AG08396 (cell line): ENCODE results near the gene RASL11B.

Experiments
- DNase-seq: peaks from one replicate; pipeline ENCODE4 v3.0.0; 2012; ENCODE audit warnings: low spot score, mixed read lengths

RASL11B gene

GRCh38 chr4:52843351-52843750 is 18.8 kb upstream of the RASL11B start:
- no peak for DNase-seq

- DNase-seq, result no peak
These were observed 18.2 kb upstream of the RASL11B start for GRCh38 chr4:52843958-52844357.

GRCh38 chr4:52844596-52844995 is 17.5 kb upstream of the RASL11B start:
- DNase-seq, result no peak

DNA sequence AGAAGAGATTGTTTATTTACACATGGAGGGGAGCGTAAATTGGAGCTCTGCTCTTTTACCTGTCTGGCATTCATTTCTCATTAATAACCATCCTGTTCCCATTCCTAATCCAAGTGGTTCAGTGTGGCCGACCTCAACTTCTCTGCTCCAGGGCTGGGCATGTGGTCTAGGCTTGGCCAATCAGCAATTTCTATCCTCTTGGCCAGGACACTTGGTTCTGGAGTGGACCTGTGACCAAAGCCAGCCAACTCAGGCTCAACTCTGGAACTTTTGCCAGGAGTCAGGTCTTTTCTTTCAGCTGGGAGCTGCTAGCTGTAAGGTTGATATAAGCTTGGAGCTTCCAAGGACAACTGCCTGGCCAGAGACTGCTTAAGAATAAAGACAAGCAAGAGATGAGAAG is 15.6 kb upstream of the RASL11B start:
- no peak for DNase-seq

GRCh38 chr4:52848254-52848653 is 13.9 kb upstream of the RASL11B start:
- DNase-seq, result no peak

DNA sequence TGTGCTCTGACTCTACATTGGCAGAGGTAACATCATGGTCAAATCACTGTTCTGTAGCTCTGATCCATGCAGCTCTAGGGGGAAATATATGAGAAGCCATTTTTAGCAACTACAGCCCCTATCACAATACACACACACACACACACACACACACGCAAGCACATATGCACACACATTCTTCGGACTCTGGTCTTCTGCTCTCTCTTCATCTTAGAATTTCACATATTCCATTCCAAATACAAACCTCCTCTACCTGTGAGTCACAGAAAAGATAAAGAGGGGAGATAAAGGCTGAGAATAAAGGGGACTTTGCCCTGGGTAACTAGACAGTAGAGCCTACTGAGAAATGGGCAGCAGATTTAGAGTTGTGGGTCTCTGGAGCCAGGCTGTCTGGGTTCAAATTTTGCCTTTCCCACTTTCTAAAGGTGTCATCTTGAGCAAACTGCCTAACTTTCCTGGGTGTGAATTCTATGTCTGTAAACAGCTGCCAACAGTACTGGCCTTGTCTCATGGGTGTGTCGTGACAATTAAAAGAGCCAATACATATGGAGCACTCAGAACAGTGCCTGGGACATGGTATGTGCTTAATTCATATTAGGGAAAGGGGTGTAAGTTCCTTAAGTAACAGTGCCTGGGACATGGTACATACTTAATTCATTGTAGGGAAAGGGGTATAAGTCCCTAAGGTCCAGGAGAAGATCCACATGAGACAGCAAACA is 11.6 kb upstream of the RASL11B start:
- no peak for DNase-seq

DNA sequence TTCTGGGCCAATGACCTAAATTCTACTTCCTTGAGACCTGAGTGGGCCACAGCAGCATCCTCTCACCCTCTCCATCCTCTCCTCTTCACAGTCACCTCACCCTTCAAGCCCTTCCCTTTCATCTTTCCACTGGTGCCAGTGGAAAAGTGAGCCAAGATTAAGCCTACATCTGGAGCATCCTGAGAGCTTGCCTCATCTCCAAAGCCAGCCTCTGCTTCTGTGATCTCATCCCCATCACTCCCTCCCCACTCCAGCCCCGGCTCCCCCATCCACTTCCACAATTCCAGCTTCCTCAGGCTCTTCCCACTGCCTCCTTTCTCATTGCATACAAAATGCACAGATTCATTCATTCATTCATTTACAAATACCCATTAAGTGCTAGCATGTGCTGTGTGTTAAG is 10.1 kb upstream of the RASL11B start:
- no peak for DNase-seq

GRCh38 chr4:52852711-52853110 is 9.4 kb upstream of the RASL11B start:
- DNase-seq, result no peak

GRCh38 chr4:52853351-52853750 is 8.8 kb upstream of the RASL11B start:
- DNase-seq, result peak; percentile 70

DNA sequence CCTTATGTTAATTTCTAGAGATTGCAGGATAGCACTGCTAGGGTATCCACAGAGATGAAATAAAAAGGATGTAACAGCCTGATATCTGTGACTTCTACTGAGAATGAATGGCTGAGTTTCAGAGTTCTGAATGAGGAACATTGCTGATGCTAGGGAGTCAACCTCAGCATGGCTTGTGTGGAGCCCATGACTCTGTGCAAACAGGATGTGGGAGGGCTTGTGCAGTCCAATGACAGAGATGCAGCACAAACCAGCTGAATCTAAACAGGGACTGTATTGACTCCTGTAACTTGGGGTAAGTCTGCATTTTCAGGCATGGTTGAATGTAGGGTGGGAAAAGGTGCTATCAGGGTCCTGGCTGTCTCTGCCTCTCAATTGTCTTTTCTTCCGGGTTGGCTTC is 5.3 kb upstream of the RASL11B start:
- DNase-seq, result no peak

GRCh38 chr4:52860361-52860760 is 1.8 kb upstream of the RASL11B start:
- DNase-seq, result no peak

DNA sequence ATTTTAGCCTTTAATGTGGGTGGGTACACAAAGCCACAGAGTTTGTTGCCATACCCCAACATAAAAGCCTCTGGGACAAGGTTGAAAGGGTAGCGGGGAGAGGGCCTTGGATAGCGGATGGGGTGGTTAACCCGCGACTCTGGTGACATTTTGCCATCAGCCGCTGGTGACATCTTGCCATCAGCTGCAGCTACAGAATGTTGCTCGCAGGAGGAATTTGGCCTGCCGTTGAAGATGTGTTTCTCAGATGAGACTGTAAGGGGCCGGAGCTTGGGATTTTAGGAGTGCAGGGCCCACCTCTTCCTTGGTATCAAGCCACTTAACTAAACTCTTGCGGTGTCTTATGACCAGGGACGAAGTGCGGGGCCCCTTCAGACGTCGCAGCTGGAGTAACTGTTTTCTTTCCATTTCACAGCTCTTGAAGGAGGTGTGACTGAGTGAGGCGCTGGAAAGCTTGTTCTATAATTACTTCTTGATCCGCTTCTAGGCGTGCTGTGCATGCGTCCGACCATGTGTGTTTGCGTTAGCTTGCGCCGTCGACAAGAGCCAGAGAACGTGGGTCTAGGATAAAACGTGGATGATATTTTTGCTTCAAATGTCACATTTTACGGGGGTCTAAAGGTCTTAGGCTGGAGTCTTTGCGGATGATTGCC is 820 bp upstream of the RASL11B start:
- DNase-seq, result no peak

- DNase-seq, result no peak
These were observed 583 bp downstream of the RASL11B start for GRCh38 chr4:52862639-52863161.

- DNase-seq, result no peak
These were observed 1.2 kb downstream of the RASL11B start for GRCh38 chr4:52863324-52863723.

DNA sequence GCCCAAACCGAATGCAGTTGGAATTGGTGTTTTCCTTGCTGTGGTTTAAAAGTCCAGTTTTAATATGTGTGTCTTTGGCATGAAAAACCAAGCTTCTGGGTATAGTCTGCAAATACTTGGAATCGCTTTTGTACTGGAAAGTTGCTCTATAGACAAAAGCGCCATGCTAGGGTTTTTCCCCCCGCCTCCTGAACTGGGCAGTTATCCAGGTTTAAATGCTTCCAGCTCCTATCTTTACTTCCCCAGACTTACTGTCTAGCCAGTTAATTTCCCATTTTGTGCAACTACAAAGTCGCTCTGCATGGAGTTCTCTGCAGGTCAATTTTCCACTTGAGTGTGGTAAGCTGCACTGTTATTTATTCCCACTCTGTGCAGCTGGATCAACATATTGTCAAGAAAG is 2.7 kb downstream of the RASL11B start:
- DNase-seq, result no peak

DNA sequence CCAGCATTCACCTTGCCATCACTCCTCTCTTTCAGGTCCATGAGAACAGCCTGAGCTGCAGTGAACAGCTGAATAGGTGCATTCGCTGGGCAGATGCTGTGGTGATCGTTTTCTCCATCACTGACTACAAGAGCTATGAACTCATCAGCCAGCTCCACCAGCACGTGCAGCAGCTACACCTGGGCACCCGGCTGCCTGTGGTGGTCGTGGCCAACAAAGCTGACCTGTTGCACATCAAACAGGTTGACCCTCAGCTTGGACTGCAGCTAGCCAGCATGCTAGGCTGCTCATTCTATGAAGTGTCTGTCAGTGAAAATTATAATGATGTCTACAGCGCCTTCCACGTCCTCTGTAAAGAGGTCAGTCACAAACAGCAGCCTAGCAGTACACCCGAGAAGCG is 3.2 kb downstream of the RASL11B start:
- no peak for DNase-seq

DNA sequence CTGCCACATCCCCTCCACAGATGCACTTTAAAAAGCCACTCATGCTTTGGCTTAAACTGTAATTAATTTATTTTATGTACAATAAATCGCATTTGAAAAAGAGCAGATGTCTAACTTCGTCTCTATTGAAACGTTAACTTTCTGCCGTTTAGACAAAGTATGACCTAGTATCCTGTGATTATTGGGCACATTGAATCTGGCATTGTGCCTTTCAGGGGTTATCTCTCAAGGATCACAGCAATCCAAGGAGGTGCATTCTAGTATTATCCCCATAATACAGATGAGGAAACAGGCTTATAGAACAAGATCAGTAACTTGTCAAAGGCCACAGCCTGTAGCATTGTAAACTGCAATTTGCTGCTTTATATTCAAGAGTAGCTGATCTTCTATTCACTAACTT is 4.6 kb downstream of the RASL11B start:
- DNase-seq, result no peak

DNA sequence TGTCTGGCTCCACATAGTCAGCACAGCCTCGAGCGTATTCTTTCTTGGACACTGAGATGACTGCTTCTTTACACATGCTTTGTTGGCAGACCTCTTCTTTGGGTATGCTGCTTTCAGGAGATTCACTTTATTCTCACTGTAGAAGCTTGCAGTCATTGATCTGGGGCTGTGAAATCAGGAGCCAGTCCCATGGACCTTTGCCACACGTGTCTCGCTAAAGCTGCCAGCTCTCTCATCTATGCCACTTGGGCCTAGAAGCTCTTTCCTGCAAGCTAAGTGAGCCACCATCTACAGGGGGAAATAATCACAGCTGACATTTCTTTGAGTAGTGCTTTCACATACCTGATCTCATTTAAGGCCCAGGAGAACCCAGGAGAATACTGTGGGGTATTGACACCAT is 5.0 kb downstream of the RASL11B start:
- DNase-seq, result no peak

DNA sequence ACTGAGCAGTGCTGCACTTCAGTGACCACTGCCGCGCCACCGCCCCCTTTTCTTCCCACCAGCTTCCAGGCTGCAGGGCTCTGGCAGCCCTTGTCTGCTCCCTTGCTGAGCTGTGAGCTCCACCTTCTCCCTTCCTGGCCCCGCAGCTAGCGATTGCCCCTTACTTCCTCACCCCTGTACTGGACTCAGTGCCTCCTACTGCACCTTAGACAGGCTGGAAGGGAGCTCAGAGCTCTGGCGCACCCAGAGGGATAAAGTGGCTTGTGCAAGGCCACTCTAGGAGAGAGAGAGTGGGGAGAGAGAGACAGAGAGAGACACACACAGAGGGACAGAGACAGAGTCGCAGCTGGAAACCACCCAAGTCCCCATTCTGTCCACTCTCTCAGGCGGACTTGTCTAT is 6.0 kb downstream of the RASL11B start:
- DNase-seq, result no peak

DNA sequence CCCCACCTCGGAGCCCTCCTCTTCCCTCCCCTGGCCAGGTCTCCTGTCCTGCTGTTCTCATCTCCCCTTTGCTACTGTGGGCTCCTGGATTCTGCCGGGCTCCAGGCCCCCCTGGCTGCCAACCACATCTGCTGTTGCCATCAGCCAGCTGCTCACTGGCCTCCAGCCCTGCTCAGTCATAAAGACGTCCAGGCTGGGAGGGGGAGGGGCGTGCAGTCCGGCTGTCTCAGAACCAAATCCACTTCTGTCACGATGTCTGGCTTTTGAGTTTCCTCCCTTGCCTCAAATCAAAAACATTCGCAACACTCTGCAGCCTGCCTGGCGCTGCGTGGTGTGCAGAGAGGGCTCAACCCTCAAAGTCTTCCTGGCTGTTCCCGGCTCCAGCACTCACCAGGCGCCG is 7.1 kb downstream of the RASL11B start:
- peak; percentile 65 for DNase-seq

DNA sequence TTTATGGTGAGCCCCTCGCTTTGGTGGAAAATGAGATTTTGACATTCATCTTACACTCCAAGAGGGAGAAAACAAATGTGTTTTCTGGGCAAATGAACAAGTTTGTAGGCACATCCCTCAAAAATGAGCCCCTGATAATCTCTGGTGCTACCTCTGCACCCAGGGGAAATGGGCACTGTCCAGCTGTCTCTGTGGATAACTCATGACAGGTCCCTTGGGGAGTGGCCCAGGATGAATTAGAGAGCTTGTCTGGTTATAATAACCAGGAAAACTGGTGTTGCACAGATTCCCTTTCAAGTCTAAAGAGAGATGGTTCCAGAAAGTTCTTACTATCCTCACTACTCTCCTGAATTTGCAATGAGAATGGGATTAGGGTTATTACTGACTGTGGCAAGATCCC is 7.5 kb downstream of the RASL11B start:
- no peak for DNase-seq

DNA sequence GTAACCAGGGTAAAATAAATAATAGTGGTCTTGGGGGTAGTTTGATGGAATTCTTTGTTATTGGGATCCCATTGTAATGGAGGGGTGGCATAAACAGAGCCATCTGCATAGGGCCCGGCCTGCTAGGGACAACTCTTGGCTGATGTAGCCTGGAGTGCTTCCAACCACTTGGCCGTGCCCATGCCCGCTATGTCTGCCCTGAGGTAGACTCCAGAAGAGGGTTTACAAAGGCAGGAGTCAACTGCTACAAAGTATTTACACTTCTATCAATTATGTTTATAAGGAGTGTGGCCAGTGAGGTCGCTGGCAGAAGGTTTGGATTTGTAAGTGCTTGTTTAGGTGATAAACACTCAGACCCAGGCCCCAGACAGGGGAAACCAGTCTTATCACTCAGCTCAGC is 8.1 kb downstream of the RASL11B start:
- DNase-seq, result no peak

- DNase-seq, result no peak
These were observed 11.1 kb downstream of the RASL11B start for GRCh38 chr4:52873191-52873590.

GRCh38 chr4:52873861-52874343 is 11.8 kb downstream of the RASL11B start:
- no peak for DNase-seq
